HG02973 (cell line): ENCODE data around the gene TTYH2.
"Not testable (repeated sequence)": the region's sequence is repeated elsewhere in the genome, so short reads cannot be mapped to it uniquely, and the experiment has no call there.

ENCODE experiments used
- ATAC-seq: cut with Tn5 transposase; IDR thresholded peaks from one replicate; pipeline ENCODE4 v1.9.1; 2021; ENCODE audit warnings: moderate library complexity; ENCODE audit not compliant: unreplicated experiment

The TTYH2 gene

GRCh38 chr17:74212913-74213791 lies at the start of gene TTYH2:
TTYH2 (plus strand) TSS chr17:74213571; CDS start chr17:74213588, 17 bp downstream.
- ATAC-seq: peak; percentile 52

GRCh38 chr17:74163836-74164235 lies 49.5 kb upstream of the TTYH2 start:
- no peak for ATAC-seq

GRCh38 chr17:74164446-74165045 lies 48.8 kb upstream of the TTYH2 start:
- ATAC-seq: no peak

- no peak for ATAC-seq
Observed at GRCh38 chr17:74165797-74166365, 47.5 kb upstream of the TTYH2 start.

- no peak for ATAC-seq
Observed at GRCh38 chr17:74170924-74171323, 42.4 kb upstream of the TTYH2 start.

- ATAC-seq: no peak
Observed at GRCh38 chr17:74172700-74173099, 40.7 kb upstream of the TTYH2 start.

GRCh38 chr17:74176546-74177001 lies 36.8 kb upstream of the TTYH2 start:
- ATAC-seq: no peak

- no peak for ATAC-seq
Observed at GRCh38 chr17:74177018-74177450, 36.3 kb upstream of the TTYH2 start.

- no peak for ATAC-seq
Observed at GRCh38 chr17:74179576-74179975, 33.8 kb upstream of the TTYH2 start.

- ATAC-seq: no peak
Observed at GRCh38 chr17:74180336-74180735, 33.0 kb upstream of the TTYH2 start.

- no peak for ATAC-seq
Observed at GRCh38 chr17:74181341-74181740, 32.0 kb upstream of the TTYH2 start.

GRCh38 chr17:74182041-74182723 lies 31.2 kb upstream of the TTYH2 start:
- no peak for ATAC-seq

GRCh38 chr17:74183411-74183810 lies 30.0 kb upstream of the TTYH2 start:
- no peak for ATAC-seq

- no peak for ATAC-seq
Observed at GRCh38 chr17:74185571-74186185, 27.7 kb upstream of the TTYH2 start.

GRCh38 chr17:74186498-74186897 lies 26.9 kb upstream of the TTYH2 start:
- no peak for ATAC-seq

- ATAC-seq: no peak
Observed at GRCh38 chr17:74187761-74188160, 25.6 kb upstream of the TTYH2 start.

GRCh38 chr17:74188687-74189086 lies 24.7 kb upstream of the TTYH2 start:
- not testable (repeated sequence) for ATAC-seq

- no peak for ATAC-seq
Observed at GRCh38 chr17:74190154-74190553, 23.2 kb upstream of the TTYH2 start.

GRCh38 chr17:74190807-74191406 lies 22.5 kb upstream of the TTYH2 start:
- ATAC-seq: no peak
